HG03457 (cell line): ENCODE results near the gene RAET1E.
"Not testable (repeated sequence)": the region's sequence is repeated elsewhere in the genome, so short reads cannot be mapped to it uniquely, and the experiment has no call there.

ENCODE experiments used
- ATAC-seq: cut with Tn5 transposase; IDR thresholded peaks from one replicate; pipeline ENCODE4 v1.9.1; 2021; ENCODE audit warnings: moderate number of reproducible peaks; ENCODE audit not compliant: unreplicated experiment

RAET1E gene

GRCh38 chr6:149897855-149898744 is at the start of gene RAET1E:
RAET1E (minus strand) TSS chr6:149898113; CDS start chr6:149890901, 7,212 bp downstream.
- ATAC-seq, result no peak

DNA sequence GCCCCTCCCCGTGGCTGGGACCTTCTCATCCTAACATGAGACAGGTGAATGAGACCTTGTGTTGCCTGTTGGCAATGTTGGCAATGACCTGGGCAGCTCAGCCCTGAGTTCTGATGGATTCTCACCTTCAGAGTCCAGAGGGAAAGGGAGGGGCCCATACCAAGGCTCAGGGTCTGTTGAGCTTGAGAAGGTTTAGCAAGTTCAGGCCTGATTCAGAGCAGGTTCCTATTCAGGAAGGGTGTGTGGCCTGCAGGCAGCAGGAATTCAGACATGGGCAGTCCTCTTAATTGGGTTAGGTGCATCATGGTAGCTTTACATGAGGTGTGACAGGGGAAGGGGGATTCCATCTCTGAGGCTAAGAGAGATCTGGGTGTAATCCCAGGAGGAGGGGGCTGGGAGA is 49.6 kb upstream of the RAET1E start:
- ATAC-seq, result not testable (repeated sequence)

DNA sequence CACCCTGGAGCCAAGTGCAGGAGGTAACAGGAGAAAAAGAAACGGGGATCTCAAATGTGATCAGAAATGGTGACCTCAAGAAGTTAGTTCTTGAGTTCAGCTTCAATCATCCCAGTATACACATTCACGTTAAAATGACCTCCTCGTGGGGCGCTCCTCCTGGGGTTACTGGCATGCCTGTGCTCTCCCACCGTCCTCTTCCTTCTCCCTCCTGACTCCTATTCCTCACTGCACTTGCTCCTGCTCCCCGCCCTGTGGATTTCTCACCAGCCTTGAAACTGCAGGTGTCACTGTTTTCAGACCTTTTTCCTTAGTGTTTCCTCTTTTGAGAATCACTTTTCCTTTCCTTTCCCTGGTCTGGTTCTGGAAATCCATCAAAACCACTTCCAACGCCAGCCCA is 48.7 kb upstream of the RAET1E start:
- ATAC-seq, result not testable (repeated sequence)

GRCh38 chr6:149945276-149945675 is 47.4 kb upstream of the RAET1E start:
- ATAC-seq, result not testable (repeated sequence)

- not testable (repeated sequence) for ATAC-seq
These were observed 45.4 kb upstream of the RAET1E start for GRCh38 chr6:149943321-149943720.

GRCh38 chr6:149942461-149942829 is 44.5 kb upstream of the RAET1E start:
- ATAC-seq, result no peak

- no peak for ATAC-seq
These were observed 43.9 kb upstream of the RAET1E start, which contains the start of gene ULBP2 for GRCh38 chr6:149941583-149942460. ULBP2 (plus strand) TSS chr6:149942014; CDS start chr6:149942073, 59 bp downstream.

- ATAC-seq, result no peak
These were observed 42.7 kb upstream of the RAET1E start for GRCh38 chr6:149940672-149940982.

GRCh38 chr6:149939909-149940671 is 42.2 kb upstream of the RAET1E start:
- ATAC-seq, result no peak

DNA sequence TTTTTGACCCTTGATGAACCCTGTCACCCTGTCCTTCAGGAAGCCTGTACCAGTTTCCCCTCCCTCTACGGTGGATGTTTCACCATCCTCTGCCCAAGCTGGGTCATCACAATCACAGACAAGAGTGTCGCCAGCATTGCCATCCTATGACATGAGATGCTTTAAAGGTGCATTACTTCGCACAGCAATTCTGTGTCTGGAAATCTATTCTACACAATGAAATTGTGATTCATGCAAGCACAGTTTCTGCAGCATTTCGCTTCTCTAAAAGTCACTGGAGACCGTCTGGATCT is 41.4 kb upstream of the RAET1E start:
- ATAC-seq, result no peak

- ATAC-seq, result peak; percentile 67
These were observed 40.9 kb upstream of the RAET1E start for GRCh38 chr6:149938571-149939355.

- ATAC-seq, result not testable (repeated sequence)
These were observed 40.2 kb upstream of the RAET1E start for GRCh38 chr6:149938013-149938570.

DNA sequence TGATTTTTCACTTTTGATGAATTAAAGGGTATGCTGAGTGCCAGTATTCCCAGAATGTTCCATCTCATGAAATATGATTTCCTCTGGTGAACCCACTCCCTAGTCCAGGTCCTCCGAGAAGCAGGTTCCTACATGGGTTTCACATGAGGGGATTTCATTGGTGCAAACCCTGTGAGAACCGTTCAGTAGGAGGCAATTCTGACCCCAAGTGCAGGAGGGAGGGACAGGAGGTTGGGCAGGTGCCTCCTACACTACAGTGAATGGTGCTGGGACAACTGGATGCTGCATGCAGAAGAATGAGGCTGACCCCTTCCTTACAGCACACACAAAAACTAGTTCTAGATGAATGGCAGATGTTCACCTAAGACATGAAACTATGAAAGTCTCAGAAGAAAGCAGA is 38.8 kb upstream of the RAET1E start:
- ATAC-seq, result no peak

GRCh38 chr6:149935668-149936067 is 37.8 kb upstream of the RAET1E start:
- ATAC-seq, result no peak

GRCh38 chr6:149935246-149935645 is 37.3 kb upstream of the RAET1E start:
- no peak for ATAC-seq

GRCh38 chr6:149934249-149935156 is 36.6 kb upstream of the RAET1E start:
- ATAC-seq, result no peak

DNA sequence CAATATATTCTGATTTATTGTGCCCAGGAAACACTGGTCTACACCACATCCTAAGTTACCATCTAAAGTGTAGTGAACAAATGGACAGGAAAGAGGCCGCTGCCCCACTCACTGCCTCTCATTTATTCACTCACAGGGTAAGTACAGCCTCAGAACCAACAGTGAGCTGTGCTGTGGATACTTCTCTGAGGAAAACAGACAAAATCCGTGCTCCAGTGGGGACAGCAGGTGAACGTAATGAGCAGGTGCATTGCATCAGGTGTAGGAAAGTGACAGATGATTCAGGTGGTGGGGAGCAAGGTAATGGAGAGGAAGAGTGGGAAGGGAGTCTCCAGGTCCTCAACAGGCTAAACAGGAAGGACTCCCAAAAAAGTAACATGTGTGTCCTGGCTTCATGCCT is 35.5 kb upstream of the RAET1E start:
- no peak for ATAC-seq

- no peak for ATAC-seq
These were observed 35.1 kb upstream of the RAET1E start for GRCh38 chr6:149933036-149933435.

DNA sequence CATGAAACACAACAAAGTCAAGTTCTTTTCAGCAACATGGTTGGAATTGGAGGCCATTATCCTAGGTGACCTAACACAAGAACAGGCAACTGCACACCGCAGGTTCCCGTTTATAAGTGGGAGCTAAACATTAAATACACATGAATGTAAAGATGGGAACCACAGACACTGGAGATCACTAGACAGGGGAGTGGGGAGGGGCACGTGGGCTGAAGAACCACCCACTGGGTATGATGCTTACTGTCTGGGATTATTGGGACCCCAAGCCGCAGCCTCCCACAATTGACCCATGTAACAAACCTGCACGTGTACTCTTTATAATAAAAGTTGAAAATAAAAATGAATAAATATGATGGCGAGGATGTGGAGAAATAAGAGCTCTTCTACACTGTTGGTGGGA is 33.6 kb upstream of the RAET1E start:
- ATAC-seq, result no peak
